ENCODE results near the gene EPHB2.

The EPHB2 gene

DNA sequence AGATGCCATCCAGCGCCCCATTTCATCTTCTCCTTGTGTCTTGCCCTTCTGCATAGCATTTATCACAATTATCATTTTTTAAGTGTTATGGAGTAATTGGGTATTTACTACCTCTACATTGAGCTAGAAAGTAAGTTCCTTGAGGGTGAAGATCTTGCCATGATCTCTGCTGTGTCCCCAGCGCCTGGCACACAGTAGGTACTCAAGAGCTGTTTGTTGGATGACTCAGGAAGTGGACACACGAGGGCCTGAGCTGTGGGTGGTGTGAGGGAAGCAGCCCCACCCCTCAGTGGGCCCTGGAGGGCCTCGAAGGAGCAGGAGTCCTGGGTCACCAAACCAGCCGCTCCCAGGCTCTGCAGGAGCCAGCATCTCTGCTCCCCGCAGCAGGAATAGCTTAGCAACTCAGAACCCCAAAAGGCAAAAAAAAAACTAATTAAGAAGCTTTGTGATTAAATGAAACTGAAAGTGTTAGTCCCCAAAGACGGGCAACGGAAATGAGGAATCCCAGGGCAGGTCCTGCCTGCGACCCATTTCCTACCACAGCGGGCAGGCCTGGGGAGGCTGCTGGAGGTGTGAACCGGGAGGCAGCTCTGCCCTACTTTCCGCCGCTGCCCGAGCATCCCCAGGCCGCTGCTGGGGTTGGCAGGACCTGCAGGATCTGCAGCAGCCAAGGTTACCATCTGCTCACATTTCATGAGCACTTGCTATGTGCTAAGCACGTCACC, 174.3 kb downstream of the EPHB2 start:
- DNase-seq (ENCODE audit: low spot score) = no peak

DNA sequence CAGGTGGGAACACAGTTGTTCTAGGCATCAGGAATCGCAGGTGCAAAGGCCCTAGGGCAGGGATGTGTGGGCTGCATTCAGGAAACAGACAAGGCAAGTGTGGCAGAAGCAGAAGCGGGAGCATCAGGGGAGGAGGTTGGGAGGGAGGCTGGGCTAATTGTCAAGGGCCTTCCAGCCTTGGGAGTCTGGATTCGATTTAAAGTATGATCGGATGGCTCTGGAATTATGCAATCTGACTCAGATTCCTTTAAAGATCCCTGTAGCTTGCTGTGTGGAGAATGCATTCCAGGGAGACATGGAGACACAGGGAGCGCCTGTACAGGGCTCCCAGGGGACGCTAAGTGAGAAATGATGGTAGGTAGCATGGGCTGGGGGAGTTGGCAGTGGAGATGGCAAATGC, 175.6 kb downstream of the EPHB2 start:
- DNase-seq (ENCODE audit: low spot score) = no peak

DNA sequence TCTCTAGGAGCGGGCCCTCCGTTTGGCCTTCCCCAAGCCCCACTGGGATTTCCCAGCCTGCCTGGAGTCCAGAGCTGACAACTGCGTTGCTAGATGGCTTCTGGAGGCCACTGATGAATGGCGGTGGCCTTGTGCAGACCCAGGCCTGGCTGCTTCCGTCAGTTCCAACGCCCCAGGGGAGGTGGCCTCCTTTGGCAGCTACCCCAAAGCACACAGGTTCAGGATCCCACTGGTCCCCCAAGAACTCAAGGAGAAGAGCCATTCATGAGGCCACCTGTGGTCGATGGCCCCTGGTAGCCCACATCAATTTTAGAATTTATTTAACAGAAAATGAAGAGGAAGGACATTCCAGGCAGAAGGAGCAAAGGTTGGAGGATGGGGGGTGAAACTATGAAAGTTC, 176.9 kb downstream of the EPHB2 start:
- DNase-seq (ENCODE audit: low spot score) = no peak

DNA sequence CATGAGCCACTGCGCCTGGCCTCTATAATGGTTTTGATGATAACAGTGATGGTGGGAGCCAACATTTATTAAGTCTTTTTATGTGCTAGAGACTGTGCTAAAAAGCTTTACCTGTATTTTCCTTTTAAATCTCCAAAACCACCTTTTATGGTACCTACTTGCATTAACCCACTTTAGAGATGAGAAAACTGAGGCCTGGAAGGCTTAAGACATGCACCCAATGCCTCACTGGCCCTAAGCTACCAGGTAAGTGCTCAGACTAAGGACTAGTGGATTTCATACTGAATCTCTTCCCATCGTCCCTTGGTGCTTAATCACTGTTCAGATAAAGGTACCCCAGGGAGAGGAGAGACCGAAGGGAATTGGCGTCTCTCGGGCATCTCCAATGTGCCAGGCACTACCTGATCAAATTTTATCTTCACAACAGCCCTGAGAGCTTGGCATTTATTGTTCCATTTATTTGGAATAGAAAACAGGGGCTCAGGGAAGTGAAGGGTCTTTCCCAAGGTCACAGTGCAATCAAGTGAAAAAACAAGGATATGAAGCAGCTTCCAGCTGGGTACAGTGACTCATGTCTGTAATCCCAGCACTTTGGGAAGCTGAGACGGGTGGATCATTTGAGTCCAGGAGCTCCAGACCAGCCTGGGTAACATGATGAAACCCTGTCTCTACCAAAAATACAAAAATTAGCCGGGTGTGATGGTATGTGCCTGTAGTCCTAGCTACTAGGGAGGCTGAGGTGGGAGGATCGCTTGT, 177.9 kb downstream of the EPHB2 start:
- DNase-seq (ENCODE audit: low spot score) = no peak

DNA sequence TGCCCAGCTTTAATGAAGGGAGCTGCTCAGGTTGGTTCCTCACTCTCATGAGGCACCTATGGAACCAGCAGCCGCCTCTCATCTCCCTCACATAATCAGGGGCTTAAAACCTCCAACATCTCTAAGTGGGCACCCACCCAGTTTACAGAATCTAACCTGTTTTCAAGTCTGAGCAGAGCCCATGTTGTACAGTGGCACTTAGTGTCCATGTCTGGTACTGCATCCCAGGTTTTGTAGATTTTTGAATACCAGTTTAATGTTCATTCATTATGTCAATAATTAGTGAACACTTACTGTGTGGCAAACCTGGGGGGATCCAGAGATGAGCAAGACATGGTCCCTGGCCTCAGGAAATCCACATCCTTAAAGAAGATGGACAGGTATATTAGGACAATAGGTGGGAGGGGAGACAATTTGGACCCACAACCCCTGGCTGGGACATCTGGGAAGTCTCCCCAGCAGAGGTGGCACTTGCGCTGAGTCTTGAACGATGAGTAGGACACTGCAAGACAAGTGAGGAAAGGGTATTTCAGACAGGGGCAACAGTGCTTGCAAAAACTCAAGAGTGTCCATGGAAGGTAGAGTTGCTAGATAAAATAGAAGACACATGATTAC, 178.7 kb downstream of the EPHB2 start:
- DNase-seq (ENCODE audit: low spot score) = no peak

DNA sequence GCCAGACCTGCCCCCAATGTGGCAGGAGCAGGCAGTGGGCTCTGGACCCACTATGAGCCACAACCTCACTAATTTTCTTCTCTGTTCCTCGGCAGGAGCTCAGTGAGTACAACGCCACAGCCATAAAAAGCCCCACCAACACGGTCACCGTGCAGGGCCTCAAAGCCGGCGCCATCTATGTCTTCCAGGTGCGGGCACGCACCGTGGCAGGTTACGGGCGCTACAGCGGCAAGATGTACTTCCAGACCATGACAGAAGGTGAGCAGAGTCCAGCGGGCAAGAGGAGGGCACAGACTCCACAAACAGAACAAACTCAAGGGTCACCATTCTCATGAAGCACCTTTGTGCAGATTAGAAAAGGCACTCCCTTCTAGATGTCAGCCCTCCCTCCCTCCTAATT, 182.2 kb downstream of the EPHB2 start:
- DNase-seq (ENCODE audit: low spot score) = no peak

DNA sequence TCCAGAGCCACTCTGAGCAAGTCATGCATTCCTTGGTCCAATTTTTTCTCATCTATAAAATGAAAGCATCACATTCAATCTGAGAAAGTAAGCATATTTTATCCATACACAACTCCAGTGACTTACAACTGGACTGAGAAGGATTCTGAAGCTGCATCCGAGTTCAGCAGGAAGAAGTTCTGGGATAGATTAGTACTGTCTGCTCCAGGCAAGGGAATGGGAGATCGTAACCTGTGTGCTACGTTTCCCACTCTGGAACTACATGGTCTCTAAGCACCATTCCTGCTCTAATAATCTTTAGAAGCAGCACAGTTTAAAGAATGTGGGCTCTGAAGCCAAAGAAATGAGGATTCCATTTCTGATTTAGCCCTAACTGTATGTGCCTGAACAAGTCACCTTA, 182.7 kb downstream of the EPHB2 start:
- no peak for DNase-seq (ENCODE audit: low spot score)

DNA sequence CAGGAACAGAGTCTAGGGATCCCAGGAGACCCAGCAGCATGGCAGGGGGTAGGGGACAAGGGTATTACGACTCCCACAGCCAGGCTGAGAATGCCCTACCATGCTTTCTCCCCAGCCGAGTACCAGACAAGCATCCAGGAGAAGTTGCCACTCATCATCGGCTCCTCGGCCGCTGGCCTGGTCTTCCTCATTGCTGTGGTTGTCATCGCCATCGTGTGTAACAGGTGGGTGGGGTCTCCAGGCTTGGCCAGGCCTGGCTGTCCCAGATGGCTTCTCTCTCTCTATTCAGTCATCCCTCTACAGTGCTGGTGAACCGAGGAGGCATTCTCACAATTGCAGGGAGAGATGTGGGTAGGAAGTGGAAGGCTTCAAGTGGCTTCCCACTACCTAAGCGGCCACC, 184.7 kb downstream of the EPHB2 start:
- no peak for DNase-seq (ENCODE audit: low spot score)

DNA sequence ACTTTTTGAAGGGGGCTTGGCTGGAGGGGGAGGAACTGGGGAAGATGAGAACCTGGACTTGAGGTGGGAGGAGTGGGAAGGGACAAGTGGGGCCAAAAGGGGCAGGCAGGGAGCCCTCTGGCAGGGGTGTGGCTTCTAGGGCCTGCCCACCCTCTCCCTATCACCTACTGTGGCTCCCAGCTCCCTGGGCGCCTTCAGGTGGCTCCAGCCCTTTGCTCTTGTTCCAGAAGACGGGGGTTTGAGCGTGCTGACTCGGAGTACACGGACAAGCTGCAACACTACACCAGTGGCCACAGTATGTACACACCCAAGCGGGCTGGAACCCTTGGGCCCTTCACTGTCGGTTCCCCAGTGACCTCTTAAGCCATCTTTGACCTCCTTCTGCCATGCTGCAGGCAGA, 185.5 kb downstream of the EPHB2 start:
- DNase-seq (ENCODE audit: low spot score) = no peak

DNA sequence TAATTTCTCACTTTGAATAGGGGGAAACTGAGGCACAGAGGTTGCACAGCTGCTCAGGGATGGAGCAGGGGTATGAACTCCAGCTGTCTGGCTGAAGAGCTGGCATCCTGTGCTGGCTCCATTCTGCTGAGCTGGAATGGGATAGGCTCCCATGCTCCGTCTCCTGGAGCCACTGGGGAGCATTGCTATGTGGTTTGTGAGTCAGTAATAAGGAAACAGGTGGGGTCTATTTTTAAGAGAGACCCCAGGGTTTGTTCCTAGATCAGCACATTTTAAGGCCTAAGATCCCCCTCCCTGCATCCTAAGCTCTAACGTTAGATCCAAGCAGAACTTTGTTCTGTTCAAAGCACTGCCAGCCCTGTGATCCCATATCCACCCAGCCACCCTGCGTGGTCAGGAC, 189.8 kb downstream of the EPHB2 start:
- no peak for DNase-seq (ENCODE audit: low spot score)

DNA sequence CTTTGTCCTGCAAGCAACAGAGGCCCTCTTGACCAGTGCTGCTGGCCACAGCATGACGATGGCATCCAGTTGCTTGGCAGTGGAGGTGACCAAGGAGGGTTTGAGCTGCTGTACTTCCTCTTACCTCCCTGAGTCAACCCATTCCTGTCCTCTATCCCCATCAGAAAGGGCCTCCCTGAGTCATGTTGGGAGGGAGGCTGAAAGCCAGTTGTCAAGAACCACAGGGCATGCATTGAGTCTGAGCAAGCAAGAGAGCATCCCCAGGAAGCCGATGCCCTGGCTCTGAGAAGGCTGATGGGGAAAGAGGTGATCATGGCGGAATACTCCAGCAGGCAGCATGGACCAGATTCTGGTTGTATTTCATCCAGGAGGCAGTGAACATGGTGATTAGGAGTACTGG, 192.5 kb downstream of the EPHB2 start:
- DNase-seq (ENCODE audit: low spot score) = no peak

DNA sequence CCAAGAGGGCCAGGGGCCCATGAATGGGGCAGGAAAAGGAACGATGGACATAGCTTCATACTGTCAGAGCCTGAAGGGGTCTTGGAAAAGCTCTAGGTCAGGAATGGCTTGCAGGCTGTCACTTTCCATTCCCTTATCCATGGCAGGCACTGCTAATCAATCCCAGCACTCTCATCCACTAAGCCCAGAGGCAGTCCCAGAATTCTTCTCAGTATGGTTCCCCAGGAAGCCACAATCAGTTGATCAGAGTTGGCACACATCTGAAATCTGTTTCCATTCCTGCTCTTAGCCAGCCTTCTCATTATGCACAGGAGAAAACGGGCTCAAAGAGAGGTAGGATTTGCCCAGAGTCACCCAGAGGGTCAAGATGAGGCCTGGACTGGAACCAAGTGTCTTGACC, 196.3 kb downstream of the EPHB2 start:
- no peak for DNase-seq (ENCODE audit: low spot score)

DNA sequence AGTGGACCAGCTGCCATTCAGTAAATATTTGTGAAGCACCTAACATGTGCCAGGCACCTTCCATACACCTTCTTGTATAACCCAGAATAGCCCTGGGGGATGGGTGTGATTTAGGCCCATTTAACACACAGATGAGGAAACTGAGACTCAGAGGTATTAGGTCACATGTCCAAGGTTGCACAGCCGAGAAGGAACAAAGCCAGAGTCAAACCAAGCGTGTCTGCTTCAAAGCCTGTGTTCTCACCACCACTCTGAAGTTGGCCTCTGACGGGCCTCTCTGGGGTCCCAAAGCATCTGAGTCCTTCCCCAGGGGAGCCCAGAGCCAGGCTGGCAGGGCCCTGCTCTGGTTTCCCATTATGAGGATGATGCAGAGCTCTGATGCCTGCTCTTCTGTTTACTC, 196.9 kb downstream of the EPHB2 start:
- DNase-seq (ENCODE audit: low spot score) = no peak

DNA sequence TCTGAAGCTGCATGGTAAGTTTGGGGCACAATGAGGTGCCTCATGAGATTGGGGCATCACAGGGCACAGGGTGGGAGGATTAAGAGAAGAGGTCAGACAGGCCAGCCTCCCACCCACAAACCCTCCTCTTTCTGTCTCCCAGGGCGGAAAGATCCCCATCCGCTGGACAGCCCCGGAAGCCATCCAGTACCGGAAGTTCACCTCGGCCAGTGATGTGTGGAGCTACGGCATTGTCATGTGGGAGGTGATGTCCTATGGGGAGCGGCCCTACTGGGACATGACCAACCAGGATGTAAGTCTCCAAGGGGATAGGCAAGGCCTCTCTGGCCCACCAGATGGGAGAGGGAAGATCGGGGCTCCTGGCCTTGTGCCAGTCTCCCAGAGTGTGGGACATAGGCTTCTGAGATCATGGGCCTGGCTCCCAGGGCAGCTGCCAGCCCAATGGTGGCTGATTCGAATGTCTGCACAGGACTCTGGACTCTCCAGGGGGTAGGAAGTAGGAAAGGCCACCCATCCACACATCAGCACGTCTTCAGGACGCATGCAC, 198.3 kb downstream of the EPHB2 start:
- no peak for DNase-seq (ENCODE audit: low spot score)

DNA sequence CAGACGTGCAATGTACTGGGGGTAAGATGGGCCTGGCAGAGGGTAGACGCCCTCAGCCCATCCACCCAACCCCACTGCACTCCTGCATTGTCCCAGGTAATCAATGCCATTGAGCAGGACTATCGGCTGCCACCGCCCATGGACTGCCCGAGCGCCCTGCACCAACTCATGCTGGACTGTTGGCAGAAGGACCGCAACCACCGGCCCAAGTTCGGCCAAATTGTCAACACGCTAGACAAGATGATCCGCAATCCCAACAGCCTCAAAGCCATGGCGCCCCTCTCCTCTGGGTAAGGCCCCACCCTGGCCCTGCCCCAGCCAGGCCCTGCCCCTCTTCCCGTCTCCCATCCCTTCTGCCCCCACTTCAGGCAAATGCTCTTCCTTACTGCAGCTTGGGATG, 199.6 kb downstream of the EPHB2 start:
- no peak for DNase-seq (ENCODE audit: low spot score)

DNA sequence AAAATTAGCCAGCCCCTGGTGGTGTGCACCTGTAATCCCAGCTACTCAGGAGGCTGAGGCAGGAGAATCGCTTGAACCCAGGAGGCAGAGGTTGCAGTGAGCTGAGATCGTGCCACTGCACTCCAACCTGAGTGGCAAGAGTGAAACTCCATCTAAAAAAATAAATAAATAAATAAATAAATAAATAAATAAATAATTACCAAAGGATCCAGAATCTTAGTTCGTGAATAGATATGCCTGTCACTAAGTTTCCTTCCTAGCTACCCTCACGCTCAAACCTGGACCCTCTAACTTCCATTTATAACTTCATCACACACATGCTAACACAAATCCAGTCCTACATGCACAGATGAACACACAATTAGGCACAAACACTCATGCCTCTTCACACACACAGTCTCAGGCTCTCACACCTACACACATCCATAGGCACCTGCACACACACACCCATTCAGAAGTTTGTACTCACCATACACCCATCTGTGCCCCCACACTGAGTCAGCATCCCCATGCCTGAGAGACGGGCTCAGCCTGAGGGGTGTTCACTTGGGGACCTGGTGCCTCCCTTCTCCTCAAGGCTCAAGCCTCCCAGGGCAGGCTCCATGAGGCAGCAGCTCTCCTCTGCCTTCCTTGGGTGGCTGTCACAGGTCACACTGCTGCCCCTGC, 200.5 kb downstream of the EPHB2 start:
- no peak for DNase-seq (ENCODE audit: low spot score)

DNA sequence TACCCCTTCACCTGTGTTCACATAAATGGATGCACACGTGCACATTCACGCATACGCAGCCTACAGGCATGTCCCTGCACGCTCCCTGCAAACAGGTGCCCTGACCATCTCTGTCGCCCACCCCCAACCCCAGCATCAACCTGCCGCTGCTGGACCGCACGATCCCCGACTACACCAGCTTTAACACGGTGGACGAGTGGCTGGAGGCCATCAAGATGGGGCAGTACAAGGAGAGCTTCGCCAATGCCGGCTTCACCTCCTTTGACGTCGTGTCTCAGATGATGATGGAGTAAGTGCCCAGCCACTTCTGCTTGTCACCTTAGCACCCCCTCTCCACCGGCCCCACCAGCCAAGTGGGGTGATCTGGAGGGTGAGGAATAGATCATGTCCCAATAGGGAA, 201.7 kb downstream of the EPHB2 start:
- DNase-seq (ENCODE audit: low spot score) = no peak

DNA sequence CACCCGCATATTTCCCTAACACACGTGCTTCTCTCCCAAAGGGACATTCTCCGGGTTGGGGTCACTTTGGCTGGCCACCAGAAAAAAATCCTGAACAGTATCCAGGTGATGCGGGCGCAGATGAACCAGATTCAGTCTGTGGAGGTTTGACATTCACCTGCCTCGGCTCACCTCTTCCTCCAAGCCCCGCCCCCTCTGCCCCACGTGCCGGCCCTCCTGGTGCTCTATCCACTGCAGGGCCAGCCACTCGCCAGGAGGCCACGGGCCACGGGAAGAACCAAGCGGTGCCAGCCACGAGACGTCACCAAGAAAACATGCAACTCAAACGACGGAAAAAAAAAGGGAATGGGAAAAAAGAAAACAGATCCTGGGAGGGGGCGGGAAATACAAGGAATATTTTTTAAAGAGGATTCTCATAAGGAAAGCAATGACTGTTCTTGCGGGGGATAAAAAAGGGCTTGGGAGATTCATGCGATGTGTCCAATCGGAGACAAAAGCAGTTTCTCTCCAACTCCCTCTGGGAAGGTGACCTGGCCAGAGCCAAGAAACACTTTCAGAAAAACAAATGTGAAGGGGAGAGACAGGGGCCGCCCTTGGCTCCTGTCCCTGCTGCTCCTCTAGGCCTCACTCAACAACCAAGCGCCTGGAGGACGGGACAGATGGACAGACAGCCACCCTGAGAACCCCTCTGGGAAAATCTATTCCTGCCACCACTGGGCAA, 202.9 kb downstream of the EPHB2 start:
- DNase-seq (ENCODE audit: low spot score) = no peak

DNA sequence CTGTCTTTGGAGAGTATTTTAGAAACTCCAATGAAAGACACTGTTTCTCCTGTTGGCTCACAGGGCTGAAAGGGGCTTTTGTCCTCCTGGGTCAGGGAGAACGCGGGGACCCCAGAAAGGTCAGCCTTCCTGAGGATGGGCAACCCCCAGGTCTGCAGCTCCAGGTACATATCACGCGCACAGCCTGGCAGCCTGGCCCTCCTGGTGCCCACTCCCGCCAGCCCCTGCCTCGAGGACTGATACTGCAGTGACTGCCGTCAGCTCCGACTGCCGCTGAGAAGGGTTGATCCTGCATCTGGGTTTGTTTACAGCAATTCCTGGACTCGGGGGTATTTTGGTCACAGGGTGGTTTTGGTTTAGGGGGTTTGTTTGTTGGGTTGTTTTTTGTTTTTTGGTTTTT, 203.5 kb downstream of the EPHB2 start:
- DNase-seq (ENCODE audit: low spot score) = no peak

DNA sequence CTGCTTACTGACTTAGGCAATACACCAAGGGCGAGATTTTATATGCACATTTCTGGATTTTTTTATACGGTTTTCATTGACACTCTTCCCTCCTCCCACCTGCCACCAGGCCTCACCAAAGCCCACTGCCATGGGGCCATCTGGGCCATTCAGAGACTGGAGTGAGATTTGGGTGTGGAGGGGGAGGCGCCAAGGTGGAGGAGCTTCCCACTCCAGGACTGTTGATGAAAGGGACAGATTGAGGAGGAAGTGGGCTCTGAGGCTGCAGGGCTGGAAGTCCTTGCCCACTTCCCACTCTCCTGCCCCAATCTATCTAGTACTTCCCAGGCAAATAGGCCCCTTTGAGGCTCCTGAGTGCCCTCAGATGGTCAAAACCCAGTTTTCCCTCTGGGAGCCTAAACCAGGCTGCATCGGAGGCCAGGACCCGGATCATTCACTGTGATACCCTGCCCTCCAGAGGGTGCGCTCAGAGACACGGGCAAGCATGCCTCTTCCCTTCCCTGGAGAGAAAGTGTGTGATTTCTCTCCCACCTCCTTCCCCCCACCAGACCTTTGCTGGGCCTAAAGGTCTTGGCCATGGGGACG, 204.1 kb downstream of the EPHB2 start:
- no peak for DNase-seq (ENCODE audit: low spot score)

DNA sequence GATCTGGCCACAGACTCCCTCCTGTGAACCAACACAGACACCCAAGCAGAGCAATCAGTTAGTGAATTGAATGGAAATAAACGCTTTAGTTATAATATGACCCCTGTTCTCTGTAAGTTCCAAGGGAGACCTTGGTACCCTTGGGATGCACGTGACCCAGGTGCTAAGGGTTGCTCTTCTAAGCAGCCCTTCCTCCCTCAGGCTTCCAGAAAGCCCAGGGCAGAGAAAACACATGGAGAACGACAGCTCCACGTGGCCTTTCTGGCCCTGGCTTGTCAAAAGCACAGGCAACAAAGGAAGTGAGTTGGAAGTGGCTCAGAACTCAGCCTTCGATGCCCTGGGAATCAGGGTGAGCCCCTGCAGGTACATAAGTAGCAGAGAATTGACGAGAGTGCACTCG, 204.6 kb downstream of the EPHB2 start:
- no peak for DNase-seq (ENCODE audit: low spot score)
